WTC11 (cell line): ENCODE measurements around the gene ZNF282. TPM values are rescaled to one million over a fixed set of nuclear protein-coding genes. Genes with fewer than 3 reads are reported as not detected.
A peak's percentile ranks its signal among the peaks of the same experiment; 100 is the strongest.
"Not testable (repeated sequence)": the region's sequence is repeated elsewhere in the genome, so short reads cannot be mapped to it uniquely, and the experiment has no call there.

Experiments
- ATAC-seq: fragments of 200-7000 bp; cut with Tn5 transposase; 2 replicates; pipeline ENCODE4 v1.10.0; 2021; ENCODE audit warnings: mild to moderate bottlenecking, moderate library complexity
- CTCF ChIA-PET: fragments of 300-600 bp; sonication (Branson Sonifier 250); formaldehyde crosslinking; loops from one replicate; lab custom pipeline; 2021; ENCODE audit warnings: antibody characterized with exemption; lab: Charles Lee
- POLR2A ChIA-PET: fragments of 350-600 bp; sonication (Branson Sonifier 250); formaldehyde crosslinking; loops from one replicate; lab custom pipeline; 2021; ENCODE audit warnings: antibody characterized with exemption; lab: Charles Lee
- DNase-seq: peaks from one replicate; pipeline ENCODE4 v3.0.0; 2021; ENCODE audit warnings: low spot score
- H3K27ac Mint-ChIP-seq: 2 replicates; pipeline ENCODE4 v1.8.0; 2021; ENCODE audit warnings: mixed read lengths
- H3K27me3 Mint-ChIP-seq: 2 replicates; pipeline ENCODE4 v1.8.0; 2021; ENCODE audit warnings: low read depth, mild to moderate bottlenecking, moderate library complexity, mixed read lengths
- H3K36me3 Mint-ChIP-seq: 2 replicates; pipeline ENCODE4 v1.8.0; 2021; ENCODE audit warnings: mixed read lengths
- H3K4me1 Mint-ChIP-seq: 2 replicates; pipeline ENCODE4 v1.8.0; 2022; ENCODE audit warnings: mixed read lengths
- H3K4me3 Mint-ChIP-seq: 2 replicates; pipeline ENCODE4 v1.8.0; 2021; ENCODE audit warnings: mild to moderate bottlenecking, moderate library complexity, mixed read lengths
- H3K9me3 Mint-ChIP-seq: 2 replicates; pipeline ENCODE4 v1.8.0; 2021; ENCODE audit warnings: mixed read lengths
- ATF2 ChIP-seq: sonication (generic); formaldehyde crosslinking; IDR thresholded peaks from 2 replicates; pipeline ENCODE4 v1.8.1; 2022; ENCODE audit warnings: low read depth, missing genetic modification reagents, borderline replicate concordance
- CREB1 ChIP-seq: sonication (generic); formaldehyde crosslinking; IDR thresholded peaks from 2 replicates; pipeline ENCODE4 v1.8.0; 2023; ENCODE audit warnings: mild to moderate bottlenecking, missing genetic modification reagents
- ERG ChIP-seq: fragments of 250-450 bp; sonication (Bioruptor Pico); IDR thresholded peaks from 2 replicates; pipeline ENCODE4 v1.8.0; 2021; ENCODE audit warnings: mild to moderate bottlenecking
- FOXJ3 ChIP-seq: sonication (generic); formaldehyde crosslinking; IDR thresholded peaks from 2 replicates; pipeline ENCODE4 v1.9.0; 2021; ENCODE audit warnings: missing genetic modification reagents, mild to moderate bottlenecking, borderline replicate concordance
- HMGA2 ChIP-seq: fragments of 250-450 bp; sonication (Bioruptor Pico); IDR thresholded peaks from 2 replicates; pipeline ENCODE4 v1.4.0; 2021; ENCODE audit warnings: mild to moderate bottlenecking, moderate library complexity
- IRF1 ChIP-seq: sonication (generic); formaldehyde crosslinking; IDR thresholded peaks from 2 replicates; pipeline ENCODE4 v1.8.0; 2023; ENCODE audit warnings: missing genetic modification reagents
- JUN ChIP-seq: sonication (generic); formaldehyde crosslinking; IDR thresholded peaks from 2 replicates; pipeline ENCODE4 v1.8.0; 2023; ENCODE audit warnings: mild to moderate bottlenecking, missing genetic modification reagents
- PRDM15 ChIP-seq: sonication (generic); formaldehyde crosslinking; IDR thresholded peaks from 2 replicates; pipeline ENCODE4 v1.8.0; 2022; ENCODE audit warnings: missing genetic modification reagents
- SMAD3 ChIP-seq: sonication (generic); formaldehyde crosslinking; IDR thresholded peaks from 2 replicates; pipeline ENCODE4 v1.8.0; 2022; ENCODE audit warnings: missing genetic modification reagents, mild to moderate bottlenecking, borderline replicate concordance
- ZNF219 ChIP-seq: sonication (generic); formaldehyde crosslinking; IDR thresholded peaks from 2 replicates; pipeline ENCODE4 v1.8.0; 2023; ENCODE audit warnings: missing genetic modification reagents, mild to moderate bottlenecking, borderline replicate concordance
- ZNF671 ChIP-seq: fragments of 250-450 bp; sonication (Bioruptor Pico); IDR thresholded peaks from 2 replicates; pipeline ENCODE4 v1.8.0; 2021; ENCODE audit warnings: mild to moderate bottlenecking
- total RNA-seq: library from RNA; stranded (reverse); gene quantifications from 3 replicates; pipeline ENCODE4 v1.2.3, GENCODE V29; 2021
- TF ChIP-seq, protein P1 (sequence below): sonication (generic); formaldehyde crosslinking; IDR thresholded peaks from 2 replicates; pipeline ENCODE4 v1.8.1; 2023; ENCODE audit warnings: mild to moderate bottlenecking, missing genetic modification reagents, borderline replicate concordance

ZNF282 gene
- total RNA-seq, 1 experiment from 2014 or later: 38.5 TPM

GRCh38 chr7:149225656-149226055 is 30.3 kb downstream of the ZNF282 start (continued):
- TF ChIP-seq ATF2 (CRISPR knock-in tag) (no peak), CREB1 (CRISPR knock-in tag) (no peak)
- TF ChIP-seq, protein P1, sequence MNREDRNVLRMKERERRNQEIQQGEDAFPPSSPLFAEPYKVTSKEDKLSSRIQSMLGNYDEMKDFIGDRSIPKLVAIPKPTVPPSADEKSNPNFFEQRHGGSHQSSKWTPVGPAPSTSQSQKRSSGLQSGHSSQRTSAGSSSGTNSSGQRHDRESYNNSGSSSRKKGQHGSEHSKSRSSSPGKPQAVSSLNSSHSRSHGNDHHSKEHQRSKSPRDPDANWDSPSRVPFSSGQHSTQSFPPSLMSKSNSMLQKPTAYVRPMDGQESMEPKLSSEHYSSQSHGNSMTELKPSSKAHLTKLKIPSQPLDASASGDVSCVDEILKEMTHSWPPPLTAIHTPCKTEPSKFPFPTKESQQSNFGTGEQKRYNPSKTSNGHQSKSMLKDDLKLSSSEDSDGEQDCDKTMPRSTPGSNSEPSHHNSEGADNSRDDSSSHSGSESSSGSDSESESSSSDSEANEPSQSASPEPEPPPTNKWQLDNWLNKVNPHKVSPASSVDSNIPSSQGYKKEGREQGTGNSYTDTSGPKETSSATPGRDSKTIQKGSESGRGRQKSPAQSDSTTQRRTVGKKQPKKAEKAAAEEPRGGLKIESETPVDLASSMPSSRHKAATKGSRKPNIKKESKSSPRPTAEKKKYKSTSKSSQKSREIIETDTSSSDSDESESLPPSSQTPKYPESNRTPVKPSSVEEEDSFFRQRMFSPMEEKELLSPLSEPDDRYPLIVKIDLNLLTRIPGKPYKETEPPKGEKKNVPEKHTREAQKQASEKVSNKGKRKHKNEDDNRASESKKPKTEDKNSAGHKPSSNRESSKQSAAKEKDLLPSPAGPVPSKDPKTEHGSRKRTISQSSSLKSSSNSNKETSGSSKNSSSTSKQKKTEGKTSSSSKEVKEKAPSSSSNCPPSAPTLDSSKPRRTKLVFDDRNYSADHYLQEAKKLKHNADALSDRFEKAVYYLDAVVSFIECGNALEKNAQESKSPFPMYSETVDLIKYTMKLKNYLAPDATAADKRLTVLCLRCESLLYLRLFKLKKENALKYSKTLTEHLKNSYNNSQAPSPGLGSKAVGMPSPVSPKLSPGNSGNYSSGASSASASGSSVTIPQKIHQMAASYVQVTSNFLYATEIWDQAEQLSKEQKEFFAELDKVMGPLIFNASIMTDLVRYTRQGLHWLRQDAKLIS (CRISPR knock-in tag): no peak

- POLR2A ChIA-PET, CTCF ChIA-PET, H3K27me3 Mint-ChIP-seq, H3K4me1 Mint-ChIP-seq, ATAC-seq, H3K4me3 Mint-ChIP-seq, H3K27ac Mint-ChIP-seq, DNase-seq, H3K9me3 Mint-ChIP-seq: not testable (repeated sequence)
- H3K36me3 Mint-ChIP-seq: peaks cover 11% of the 10 kb centered on the region
These were observed 31.0 kb downstream of the ZNF282 start for GRCh38 chr7:149226366-149226765.

GRCh38 chr7:149226840-149227494 is 31.6 kb downstream of the ZNF282 start:
- no peak for DNase-seq
- H3K27ac Mint-ChIP-seq: no peak overlapping the region
- TF ChIP-seq ERG: no peak
- no peak for TF ChIP-seq FOXJ3 (CRISPR knock-in tag)
- ChIA-PET CTCF (interaction anchor here (0.6 kb wide), 1 partner anchor 81 kb away, joined by 5 read pairs; no protein-coding TSS in a partner anchor), POLR2A (no interaction called here)
- H3K36me3 Mint-ChIP-seq: peaks cover 7% of the 10 kb centered on the region; the same call in 1 of the 2 replicates
- H3K9me3 Mint-ChIP-seq: no peaks in the 10 kb centered on the region
- H3K27me3 Mint-ChIP-seq: no peaks in the 10 kb centered on the region; the same call in 1 of the 2 replicates
- H3K4me1 Mint-ChIP-seq: no peaks in the 10 kb centered on the region
- no peak for ATAC-seq
- H3K4me3 Mint-ChIP-seq: no peak overlapping the region

- H3K36me3 Mint-ChIP-seq: 0 out of 2 replicates have a peak, but pooled peaks cover 3% of the 10 kb centered on the region
- H3K27me3 Mint-ChIP-seq: peaks cover 4% of the 10 kb centered on the region
- H3K27ac Mint-ChIP-seq: no peak overlapping the region
- CTCF ChIA-PET: interaction anchor here (0.6 to 1.8 kb wide), 2 partner anchors 34 to 157 kb away, joined by 3 to 9 read pairs; partner anchors contain the start of gene ZNF282
- H3K9me3 Mint-ChIP-seq: no peaks in the 10 kb centered on the region
- no peak overlapping the region for H3K4me3 Mint-ChIP-seq
- POLR2A ChIA-PET: no interaction called here
- no peaks in the 10 kb centered on the region for H3K4me1 Mint-ChIP-seq
- ATAC-seq (peak; percentile 7), DNase-seq (no peak)
- TF ChIP-seq ZNF671 (CRISPR knock-in tag) (0 out of 2 replicates have a peak, but pooled peaks have one; percentile 44), SMAD3 (CRISPR knock-in tag) (no peak)
These were observed 33.6 kb downstream of the ZNF282 start for GRCh38 chr7:149228831-149229471.

DNA sequence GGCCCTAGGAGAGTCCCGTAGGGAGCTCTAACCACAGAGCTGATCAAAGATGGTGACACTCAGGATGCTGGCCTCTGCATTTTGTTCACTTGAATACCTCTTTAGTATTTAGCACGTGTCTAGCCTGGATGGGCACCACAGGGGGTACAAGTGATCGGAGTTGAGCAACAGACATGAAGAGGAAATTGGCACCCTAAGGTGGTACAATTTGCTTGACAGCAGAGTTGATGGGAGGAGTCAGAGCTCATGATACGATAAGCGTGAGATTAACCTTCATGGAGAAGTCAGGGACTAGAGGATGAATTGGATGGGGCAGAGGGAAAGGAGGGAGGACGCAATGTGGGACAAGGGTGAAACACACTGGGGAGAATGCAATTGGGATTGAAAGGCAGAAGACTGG is 34.2 kb downstream of the ZNF282 start:
- no peak overlapping the region for H3K4me3 Mint-ChIP-seq
- no peak for TF ChIP-seq JUN
- no peak for TF ChIP-seq PRDM15 (CRISPR knock-in tag)
- TF ChIP-seq ZNF219 (CRISPR knock-in tag): no peak
- no peak for TF ChIP-seq IRF1 (CRISPR knock-in tag)
- no peak for TF ChIP-seq HMGA2 (CRISPR knock-in tag)

More for the DNA sequence above, 34.2 kb downstream of the ZNF282 start:
- POLR2A ChIA-PET: no interaction called here
- H3K27me3 Mint-ChIP-seq: peaks cover 4% of the 10 kb centered on the region
- ATAC-seq: peak; percentile 16; the same call in 1 of the 2 replicates
- 0 out of 2 replicates have a peak, but pooled peaks cover 3% of the 10 kb centered on the region for H3K36me3 Mint-ChIP-seq
- CTCF ChIA-PET: interaction anchor here (0.6 to 1.8 kb wide), 2 partner anchors 34 to 158 kb away, joined by 3 to 9 read pairs; partner anchors contain the start of gene ZNF282
- H3K9me3 Mint-ChIP-seq: no peaks in the 10 kb centered on the region
- H3K4me1 Mint-ChIP-seq: no peaks in the 10 kb centered on the region
- no peak overlapping the region for H3K27ac Mint-ChIP-seq
- no peak for DNase-seq
